GM18520 (cell line): Measurements from ENCODE around the gene MYO3A.

ENCODE experiments used
- ATAC-seq: cut with Tn5 transposase; IDR thresholded peaks from one replicate; pipeline ENCODE4 v1.9.1; 2021; ENCODE audit not compliant: unreplicated experiment

MYO3A gene

GRCh38 chr10:26214551-26215395 lies 280.7 kb downstream of the MYO3A start:
- ATAC-seq = no peak

GRCh38 chr10:26215396-26215934 lies 281.4 kb downstream of the MYO3A start:
- ATAC-seq = no peak

- no peak for ATAC-seq
Observed at GRCh38 chr10:26215935-26216584, 282.0 kb downstream of the MYO3A start.

GRCh38 chr10:26216585-26217395 lies 282.8 kb downstream of the MYO3A start, which contains the start of gene GAD2:
GAD2 (plus strand) TSS chr10:26216774; CDS start chr10:26216810, 36 bp downstream.
- no peak for ATAC-seq

GRCh38 chr10:26217396-26218086 lies 283.5 kb downstream of the MYO3A start:
- no peak for ATAC-seq

GRCh38 chr10:26219676-26220075 lies 285.6 kb downstream of the MYO3A start:
- no peak for ATAC-seq

- no peak for ATAC-seq
Observed at GRCh38 chr10:26220901-26221300, 286.9 kb downstream of the MYO3A start.

GRCh38 chr10:26221541-26221940 lies 287.5 kb downstream of the MYO3A start:
- ATAC-seq = no peak

GRCh38 chr10:26222563-26222962 lies 288.5 kb downstream of the MYO3A start:
- no peak for ATAC-seq

GRCh38 chr10:26225322-26225721 lies 291.3 kb downstream of the MYO3A start:
- no peak for ATAC-seq

- no peak for ATAC-seq
Observed at GRCh38 chr10:26227786-26228185, 293.8 kb downstream of the MYO3A start.

GRCh38 chr10:26232174-26232573 lies 298.1 kb downstream of the MYO3A start:
- ATAC-seq = no peak

GRCh38 chr10:26235761-26236160 lies 301.7 kb downstream of the MYO3A start:
- ATAC-seq = no peak

- ATAC-seq = no peak
Observed at GRCh38 chr10:26238378-26238777, 304.3 kb downstream of the MYO3A start.

- ATAC-seq = no peak
Observed at GRCh38 chr10:26242706-26243350, 308.8 kb downstream of the MYO3A start.

- ATAC-seq = no peak
Observed at GRCh38 chr10:26243351-26243720, 309.3 kb downstream of the MYO3A start.

GRCh38 chr10:26249681-26250080 lies 315.7 kb downstream of the MYO3A start:
- ATAC-seq = no peak

GRCh38 chr10:26251925-26252324 lies 317.9 kb downstream of the MYO3A start:
- no peak for ATAC-seq

GRCh38 chr10:26254616-26255015 lies 320.6 kb downstream of the MYO3A start:
- no peak for ATAC-seq

- no peak for ATAC-seq
Observed at GRCh38 chr10:26259341-26259740, 325.3 kb downstream of the MYO3A start.
